ENCODE results near the gene PTPRM.

GRCh38 chr18:7671105-7671504 is 104.0 kb downstream of the PTPRM start:
- TF ChIP-seq, protein P1, sequence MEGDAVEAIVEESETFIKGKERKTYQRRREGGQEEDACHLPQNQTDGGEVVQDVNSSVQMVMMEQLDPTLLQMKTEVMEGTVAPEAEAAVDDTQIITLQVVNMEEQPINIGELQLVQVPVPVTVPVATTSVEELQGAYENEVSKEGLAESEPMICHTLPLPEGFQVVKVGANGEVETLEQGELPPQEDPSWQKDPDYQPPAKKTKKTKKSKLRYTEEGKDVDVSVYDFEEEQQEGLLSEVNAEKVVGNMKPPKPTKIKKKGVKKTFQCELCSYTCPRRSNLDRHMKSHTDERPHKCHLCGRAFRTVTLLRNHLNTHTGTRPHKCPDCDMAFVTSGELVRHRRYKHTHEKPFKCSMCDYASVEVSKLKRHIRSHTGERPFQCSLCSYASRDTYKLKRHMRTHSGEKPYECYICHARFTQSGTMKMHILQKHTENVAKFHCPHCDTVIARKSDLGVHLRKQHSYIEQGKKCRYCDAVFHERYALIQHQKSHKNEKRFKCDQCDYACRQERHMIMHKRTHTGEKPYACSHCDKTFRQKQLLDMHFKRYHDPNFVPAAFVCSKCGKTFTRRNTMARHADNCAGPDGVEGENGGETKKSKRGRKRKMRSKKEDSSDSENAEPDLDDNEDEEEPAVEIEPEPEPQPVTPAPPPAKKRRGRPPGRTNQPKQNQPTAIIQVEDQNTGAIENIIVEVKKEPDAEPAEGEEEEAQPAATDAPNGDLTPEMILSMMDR (IDR thresholded peaks at IDR 0.05): no peak
- TF ChIP-seq POLR2A (IDR thresholded peaks at IDR 0.05): no peak
- TF ChIP-seq EP300 (IDR thresholded peaks at IDR 0.05): no peak

All from ovary (tissue), 3 donors.